Endothelial cell of umbilical vein (primary cell): ENCODE data around the gene MED14.

ENCODE experiments used
- CTCF ChIP-seq, 2 donors: IDR thresholded peaks; 1 replicate in 1 of 2; 2 replicates in 1 of 2; pipeline ENCODE4 v1.5.1; 2011; ENCODE audit warnings: low read length in 2 of 2, mild to moderate bottlenecking in 2 of 2, moderate library complexity in 2 of 2, control low read depth in 1 of 2, inconsistent platforms in 1 of 2, low read depth in 1 of 2; ENCODE audit not compliant: insufficient read depth in 1 of 2; ENCODE audit errors: extremely low read depth in 1 of 2
- EZH2 ChIP-seq: IDR thresholded peaks from 2 replicates; pipeline ENCODE4 v1.6.1; 2012; ENCODE audit warnings: borderline replicate concordance, low read depth, mild to moderate bottlenecking, moderate library complexity, low read length, inconsistent platforms; ENCODE audit not compliant: severe bottlenecking
- FOS ChIP-seq: IDR thresholded peaks from 2 replicates; pipeline ENCODE4 v1.6.1; 2011; ENCODE audit warnings: mild to moderate bottlenecking, low read length, moderate library complexity, borderline replicate concordance; ENCODE audit not compliant: insufficient read depth
- GATA2 ChIP-seq: IDR thresholded peaks from 2 replicates; pipeline ENCODE4 v1.7.0; 2011; ENCODE audit warnings: low read depth, mild to moderate bottlenecking, moderate library complexity, mixed read lengths, low read length; ENCODE audit not compliant: insufficient read length, insufficient read depth
- JUN ChIP-seq: IDR thresholded peaks from 2 replicates; pipeline ENCODE4 v1.6.1; 2011; ENCODE audit warnings: borderline replicate concordance, low read depth; ENCODE audit not compliant: insufficient read length, insufficient read depth
- POLR2A ChIP-seq: IDR thresholded peaks from 2 replicates; pipeline ENCODE4 v1.6.1; 2012; ENCODE audit warnings: low read depth, mild to moderate bottlenecking, control low read depth, low read length
- POLR2AphosphoS5 ChIP-seq: IDR thresholded peaks from 2 replicates; pipeline ENCODE4 v1.6.1; 2012; ENCODE audit warnings: low read depth, mild to moderate bottlenecking, control low read depth, low read length, moderate library complexity; ENCODE audit not compliant: insufficient read depth

- TF ChIP-seq EZH2 (no peak), CTCF (IDR thresholded peaks at IDR 0.05; ENCODE audit: extremely low read depth in 1 of 2, insufficient read depth in 1 of 2, low read depth in 1 of 2, low read length in 2 of 2) (no peak), POLR2A (peak; percentile 83), POLR2AphosphoS5 (peak; percentile 87), FOS (no peak), GATA2 (no peak), JUN (no peak)
These were observed 87.8 kb downstream of the MED14 start, which contains the start of gene CXorf38 for GRCh38 chrX:40647307-40648197.
